Neural crest cell (in vitro differentiated cells): ENCODE results near the gene QSER1. TPM values are rescaled to one million over a fixed set of nuclear protein-coding genes. Genes with fewer than 3 reads are reported as not detected.

Experiments
- DNase-seq: peaks from one replicate; pipeline ENCODE4 v3.0.0; 2021; ENCODE audit warnings: low read depth, mixed read lengths, low spot score
- H3K27ac Mint-ChIP-seq: one replicate; pipeline ENCODE4 v1.8.0; 2021; ENCODE audit warnings: mild to moderate bottlenecking, mixed read lengths; ENCODE audit not compliant: unreplicated experiment
- H3K27me3 Mint-ChIP-seq: 2 replicates; pipeline ENCODE4 v1.8.0; 2021; ENCODE audit warnings: low read depth, mild to moderate bottlenecking, mixed read lengths
- H3K36me3 Mint-ChIP-seq: 2 replicates; pipeline ENCODE4 v1.8.0; 2021; ENCODE audit warnings: low read depth, mild to moderate bottlenecking, mixed read lengths
- H3K4me1 Mint-ChIP-seq: 2 replicates; pipeline ENCODE4 v1.8.0; 2021; ENCODE audit warnings: mixed read lengths
- H3K4me3 Mint-ChIP-seq: one replicate; pipeline ENCODE4 v1.8.0; 2021; ENCODE audit warnings: mild to moderate bottlenecking, mixed read lengths
- H3K9me3 Mint-ChIP-seq: 2 replicates; pipeline ENCODE4 v1.8.0; 2021; ENCODE audit warnings: mixed read lengths
- total RNA-seq: library from RNA; stranded (reverse); gene quantifications from 2 replicates; pipeline ENCODE4 v1.2.1, GENCODE V29; 2021
- TF ChIP-seq, protein P1 (sequence below): fragments of 200-600 bp; sonication (generic); conservative IDR thresholded peaks from 2 replicates; pipeline ENCODE4 v1.5.0; 2021; ENCODE audit warnings: antibody characterized with exemption, mild to moderate bottlenecking

Gene QSER1
- total RNA-seq, 1 donor from 2014 or later, result 59.4 TPM

DNA sequence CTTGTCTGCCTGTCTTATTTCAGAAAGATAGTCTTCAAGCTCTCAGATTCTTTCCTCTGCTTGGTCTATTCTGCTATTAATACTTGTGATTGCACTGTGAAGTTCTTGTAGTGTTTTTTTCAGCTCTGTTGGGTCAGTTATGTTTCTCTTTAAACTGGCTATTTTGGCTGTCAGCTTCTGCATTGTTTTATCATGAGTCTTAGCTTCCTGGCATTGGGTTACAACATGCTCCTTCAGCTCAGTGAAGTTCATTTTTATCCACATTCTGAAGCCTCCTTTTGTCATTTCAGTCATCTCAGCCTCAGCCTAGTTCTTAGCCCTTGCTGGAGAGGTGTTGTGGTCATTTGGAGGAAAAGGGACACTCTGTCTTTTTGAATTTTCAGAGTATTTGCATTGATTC lies 107.6 kb downstream of the QSER1 start:
- no peak for DNase-seq
- no peak overlapping the region for H3K4me3 Mint-ChIP-seq
- peaks cover 4% of the 10 kb centered on the region for H3K36me3 Mint-ChIP-seq
- TF ChIP-seq, protein P1, sequence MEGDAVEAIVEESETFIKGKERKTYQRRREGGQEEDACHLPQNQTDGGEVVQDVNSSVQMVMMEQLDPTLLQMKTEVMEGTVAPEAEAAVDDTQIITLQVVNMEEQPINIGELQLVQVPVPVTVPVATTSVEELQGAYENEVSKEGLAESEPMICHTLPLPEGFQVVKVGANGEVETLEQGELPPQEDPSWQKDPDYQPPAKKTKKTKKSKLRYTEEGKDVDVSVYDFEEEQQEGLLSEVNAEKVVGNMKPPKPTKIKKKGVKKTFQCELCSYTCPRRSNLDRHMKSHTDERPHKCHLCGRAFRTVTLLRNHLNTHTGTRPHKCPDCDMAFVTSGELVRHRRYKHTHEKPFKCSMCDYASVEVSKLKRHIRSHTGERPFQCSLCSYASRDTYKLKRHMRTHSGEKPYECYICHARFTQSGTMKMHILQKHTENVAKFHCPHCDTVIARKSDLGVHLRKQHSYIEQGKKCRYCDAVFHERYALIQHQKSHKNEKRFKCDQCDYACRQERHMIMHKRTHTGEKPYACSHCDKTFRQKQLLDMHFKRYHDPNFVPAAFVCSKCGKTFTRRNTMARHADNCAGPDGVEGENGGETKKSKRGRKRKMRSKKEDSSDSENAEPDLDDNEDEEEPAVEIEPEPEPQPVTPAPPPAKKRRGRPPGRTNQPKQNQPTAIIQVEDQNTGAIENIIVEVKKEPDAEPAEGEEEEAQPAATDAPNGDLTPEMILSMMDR, result no peak
- H3K9me3 Mint-ChIP-seq, result peaks cover 6% of the 10 kb centered on the region
- peaks cover 22% of the 10 kb centered on the region for H3K27me3 Mint-ChIP-seq
- no peak overlapping the region for H3K27ac Mint-ChIP-seq
- H3K4me1 Mint-ChIP-seq, result no peaks in the 10 kb centered on the region

DNA sequence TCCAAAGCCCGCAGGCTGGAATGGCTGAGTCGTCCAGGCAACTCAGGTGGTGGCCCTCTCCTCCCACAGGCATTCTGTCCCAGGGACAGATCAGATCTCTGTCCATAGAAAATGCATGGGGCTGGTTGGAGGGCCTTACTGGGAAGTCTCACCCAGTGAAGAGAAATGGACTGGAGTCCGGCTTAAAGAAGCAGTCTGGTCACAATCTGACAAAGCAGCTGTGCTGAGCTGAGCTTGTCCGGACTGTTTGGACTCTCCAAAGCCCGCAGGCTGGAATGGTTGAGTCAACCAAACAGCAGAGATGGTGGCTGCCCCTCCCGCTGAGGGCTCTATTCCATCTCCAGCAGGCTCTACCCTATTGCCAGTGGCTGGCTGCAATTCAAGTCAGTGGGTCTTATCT lies 108.7 kb downstream of the QSER1 start:
- no peak for DNase-seq
- Mint-ChIP-seq H3K9me3 (peaks cover 6% of the 10 kb centered on the region), H3K27ac (no peak overlapping the region), H3K4me1 (no peaks in the 10 kb centered on the region), H3K27me3 (peaks cover 11% of the 10 kb centered on the region), H3K36me3 (peaks cover 4% of the 10 kb centered on the region), H3K4me3 (no peak overlapping the region)
- TF ChIP-seq, protein P1, result no peak

DNA sequence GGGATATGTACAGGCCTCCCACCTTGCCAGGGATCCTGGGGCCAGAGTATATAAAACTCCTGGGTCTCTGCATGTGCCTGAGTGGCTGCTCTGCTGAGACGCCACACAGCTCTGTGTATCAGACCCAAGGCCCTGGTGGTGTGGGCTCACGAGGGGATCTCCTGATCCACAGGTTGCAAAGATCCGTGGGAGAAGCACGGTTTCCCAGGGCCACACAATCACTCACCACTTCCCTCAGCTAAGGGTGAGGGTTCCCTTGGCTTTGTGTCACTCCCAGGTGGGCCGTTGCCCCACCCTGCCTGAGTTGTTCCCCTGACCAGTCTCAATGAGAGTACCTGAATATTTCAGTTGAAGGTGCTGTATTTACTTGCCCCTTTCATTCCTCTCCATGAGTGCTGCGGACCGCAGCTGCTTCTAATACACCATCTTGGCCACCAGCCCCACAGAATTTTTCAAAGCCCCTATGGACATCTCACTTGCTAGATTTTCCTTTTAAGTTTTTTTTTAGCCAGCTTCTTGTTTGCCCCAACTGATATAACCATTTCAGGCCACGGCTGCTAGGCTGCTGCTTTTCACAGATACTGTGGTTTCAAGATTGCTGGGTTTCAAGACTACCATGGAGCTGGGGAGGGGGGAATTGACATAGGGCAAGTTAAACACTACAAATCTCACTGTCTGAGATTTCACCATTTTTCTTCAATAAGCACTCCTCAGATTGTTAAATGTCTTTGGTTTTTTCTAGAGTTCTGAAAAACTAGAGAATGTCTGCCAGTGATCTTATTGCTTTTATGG lies 109.3 kb downstream of the QSER1 start:
- Mint-ChIP-seq H3K36me3 (peaks cover 4% of the 10 kb centered on the region), H3K27ac (peak overlapping the region; percentile 39), H3K27me3 (peaks cover 4% of the 10 kb centered on the region), H3K4me1 (no peaks in the 10 kb centered on the region), H3K4me3 (no peak overlapping the region), H3K9me3 (peaks cover 6% of the 10 kb centered on the region)
- TF ChIP-seq, protein P1, result no peak
- DNase-seq, result no peak

DNA sequence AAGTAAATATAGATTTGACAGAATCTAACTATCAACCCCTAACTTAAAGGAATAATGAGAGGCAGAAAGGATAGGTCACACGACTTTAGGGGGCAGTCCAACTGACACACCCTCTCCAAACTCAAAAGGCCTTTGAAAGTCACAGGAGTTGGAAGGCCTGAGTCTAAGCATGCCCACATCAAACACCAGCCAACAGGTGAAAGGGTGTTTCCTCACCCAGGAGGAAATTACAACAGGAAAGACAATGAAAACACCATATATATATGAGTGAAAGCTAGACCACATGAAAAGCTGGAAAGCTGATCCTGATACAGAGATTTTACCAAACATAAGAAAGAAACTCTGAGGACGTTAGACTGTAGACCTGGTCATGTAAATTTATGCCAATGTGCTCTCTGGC lies 112.6 kb downstream of the QSER1 start:
- H3K4me3 Mint-ChIP-seq, result no peak overlapping the region
- no peak for DNase-seq
- H3K27me3 Mint-ChIP-seq, result no peaks in the 10 kb centered on the region
- no peaks in the 10 kb centered on the region for H3K36me3 Mint-ChIP-seq
- no peaks in the 10 kb centered on the region for H3K4me1 Mint-ChIP-seq
- H3K27ac Mint-ChIP-seq, result no peak overlapping the region
- no peaks in the 10 kb centered on the region for H3K9me3 Mint-ChIP-seq
- TF ChIP-seq, protein P1, result no peak

DNA sequence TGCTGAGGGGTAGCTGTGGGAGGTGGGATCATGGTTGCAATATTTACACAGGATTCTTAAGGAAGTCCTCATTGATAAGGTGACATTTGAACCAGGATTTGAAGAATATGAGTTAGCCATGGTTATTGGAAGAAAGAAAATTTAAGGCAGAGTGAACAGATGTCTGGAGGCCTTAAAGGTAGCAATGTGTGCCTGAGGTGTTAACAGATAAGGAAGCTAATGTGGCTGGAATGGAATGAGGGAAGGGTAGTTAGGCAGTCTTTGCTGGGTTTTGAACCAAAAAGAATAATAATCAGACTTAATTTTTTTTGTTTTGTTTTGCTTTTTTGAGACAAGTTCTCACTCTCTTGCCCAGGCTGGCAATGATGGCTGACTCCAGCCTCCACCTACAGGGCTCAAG lies 113.4 kb downstream of the QSER1 start:
- Mint-ChIP-seq H3K36me3 (no peaks in the 10 kb centered on the region), H3K4me1 (no peaks in the 10 kb centered on the region), H3K27ac (no peak overlapping the region), H3K4me3 (no peak overlapping the region), H3K27me3 (no peaks in the 10 kb centered on the region), H3K9me3 (no peaks in the 10 kb centered on the region)
- no peak for DNase-seq
- TF ChIP-seq, protein P1, result no peak
